H9 (cell line): ENCODE results near the gene CLIC3. TPM values are rescaled to one million over a fixed set of nuclear protein-coding genes. Genes with fewer than 3 reads are reported as not detected.

ENCODE experiments used
- DNase-seq: peaks from one replicate; pipeline ENCODE4 v3.0.0-alpha.2; 2017
- H2AFZ ChIP-seq: one replicate; pipeline ENCODE4 v1.6.1; 2013; ENCODE audit warnings: mild to moderate bottlenecking, low read length, control low read depth, moderate library complexity
- H2AK5ac ChIP-seq: 2 replicates; pipeline ENCODE4 v1.6.1; 2013; ENCODE audit warnings: low read length, control low read depth, mixed read lengths; ENCODE audit not compliant: insufficient read length
- H2BK120ac ChIP-seq: one replicate; pipeline ENCODE4 v1.6.1; 2013; ENCODE audit warnings: low read depth, mild to moderate bottlenecking, low read length, control low read depth, inconsistent platforms; ENCODE audit not compliant: poor library complexity, severe bottlenecking
- H2BK12ac ChIP-seq: 2 replicates; pipeline ENCODE4 v1.6.1; 2013; ENCODE audit warnings: low read length, control low read depth, mixed read lengths, low read depth; ENCODE audit not compliant: insufficient read length
- H2BK15ac ChIP-seq: 2 replicates; pipeline ENCODE4 v1.6.1; 2013; ENCODE audit warnings: low read depth, low read length, control low read depth
- H2BK20ac ChIP-seq: one replicate; pipeline ENCODE4 v1.6.1; 2013; ENCODE audit warnings: low read depth, mild to moderate bottlenecking, low read length, control low read depth, inconsistent platforms; ENCODE audit not compliant: poor library complexity, severe bottlenecking
- H2BK5ac ChIP-seq: 2 replicates; pipeline ENCODE4 v1.6.1; 2013; ENCODE audit warnings: low read length, control low read depth, mixed read lengths; ENCODE audit not compliant: insufficient read length
- H3K14ac ChIP-seq: 2 replicates; pipeline ENCODE4 v1.6.1; 2013; ENCODE audit warnings: low read length, control low read depth; ENCODE audit not compliant: insufficient read depth
- H3K18ac ChIP-seq: 2 replicates; pipeline ENCODE4 v1.6.1; 2013; ENCODE audit warnings: low read depth, mild to moderate bottlenecking, mixed read lengths, low read length, control low read depth; ENCODE audit not compliant: insufficient read length
- H3K23ac ChIP-seq: 2 replicates; pipeline ENCODE4 v1.6.1; 2013; ENCODE audit warnings: low read length, control low read depth, mixed read lengths, low read depth; ENCODE audit not compliant: insufficient read length
- H3K23me2 ChIP-seq: 2 replicates; pipeline ENCODE4 v1.6.1; 2013; ENCODE audit warnings: low read depth, mild to moderate bottlenecking, mixed read lengths, low read length, control low read depth; ENCODE audit not compliant: insufficient read length, poor library complexity, severe bottlenecking
- H3K27ac ChIP-seq: 2 replicates; pipeline ENCODE4 v1.5.1; 2013; ENCODE audit warnings: low read length, control low read depth, mixed read lengths, low read depth; ENCODE audit not compliant: insufficient read length
- H3K27me3 ChIP-seq: 2 replicates; pipeline ENCODE4 v1.6.1; 2013; ENCODE audit warnings: low read length, control low read depth, inconsistent platforms; ENCODE audit not compliant: insufficient read depth
- H3K4ac ChIP-seq: 2 replicates; pipeline ENCODE4 v1.6.1; 2013; ENCODE audit warnings: low read depth, mild to moderate bottlenecking, control low read depth, inconsistent platforms, low read length, moderate library complexity
- H3K4me1 ChIP-seq: 2 replicates; pipeline ENCODE4 v1.6.1; 2013; ENCODE audit warnings: low read length, control low read depth, inconsistent platforms; ENCODE audit not compliant: insufficient read depth
- H3K4me2 ChIP-seq: 2 replicates; pipeline ENCODE4 v1.6.1; 2013; ENCODE audit warnings: low read length, control low read depth, mixed read lengths; ENCODE audit not compliant: insufficient read length, insufficient read depth
- H3K56ac ChIP-seq: 2 replicates; pipeline ENCODE4 v1.6.1; 2013; ENCODE audit warnings: low read depth, mild to moderate bottlenecking, mixed read lengths, low read length, control low read depth; ENCODE audit not compliant: insufficient read length
- H3K79me1 ChIP-seq: 2 replicates; pipeline ENCODE4 v1.6.1; 2013; ENCODE audit warnings: low read depth, mild to moderate bottlenecking, moderate library complexity, low read length, control low read depth, inconsistent platforms; ENCODE audit not compliant: insufficient read depth, poor library complexity, severe bottlenecking
- H3K79me2 ChIP-seq: 2 replicates; pipeline ENCODE4 v1.6.1; 2013; ENCODE audit warnings: low read length, control low read depth, inconsistent platforms; ENCODE audit not compliant: insufficient read depth
- H3K9ac ChIP-seq: 2 replicates; pipeline ENCODE4 v1.6.1; 2013; ENCODE audit warnings: low read length, control low read depth, mixed read lengths; ENCODE audit not compliant: insufficient read length; ENCODE audit errors: extremely low read depth
- H3K9me3 ChIP-seq: one replicate; pipeline ENCODE4 v1.6.1; 2013; ENCODE audit warnings: low read depth, low read length, inconsistent platforms; ENCODE audit not compliant: control insufficient read depth
- H3T11ph ChIP-seq: one replicate; pipeline ENCODE4 v1.6.1; 2013; ENCODE audit warnings: mild to moderate bottlenecking, low read length, control low read depth, inconsistent platforms
- H4K20me1 ChIP-seq: one replicate; pipeline ENCODE4 v1.6.1; 2013; ENCODE audit not compliant: control insufficient read depth, insufficient read length, insufficient read depth
- H4K5ac ChIP-seq: 2 replicates; pipeline ENCODE4 v1.6.1; 2013; ENCODE audit warnings: low read depth, mild to moderate bottlenecking, mixed read lengths, low read length, control low read depth; ENCODE audit not compliant: insufficient read length
- H4K8ac ChIP-seq: replicated peaks from 2 replicates; pipeline ENCODE4 v1.6.1; 2013; ENCODE audit warnings: low read length, control low read depth, mixed read lengths, low read depth; ENCODE audit not compliant: insufficient read length
- H4K91ac ChIP-seq: 2 replicates; pipeline ENCODE4 v1.6.1; 2013; ENCODE audit warnings: low read depth, mild to moderate bottlenecking, moderate library complexity, mixed read lengths, low read length, control low read depth; ENCODE audit not compliant: insufficient read length
- H3K27ac Mint-ChIP-seq, 3 experiments: 2 replicates in 2 of 3; 3 replicates in 1 of 3; pipeline ENCODE4 v1.8.0; 2020 to 2021; ENCODE audit warnings: mixed read lengths in 3 of 3, mild to moderate bottlenecking in 1 of 3, moderate library complexity in 1 of 3
- H3K27me3 Mint-ChIP-seq: 2 replicates; pipeline ENCODE4 v1.8.0; 2021; ENCODE audit warnings: low read depth, mild to moderate bottlenecking, moderate library complexity, mixed read lengths
- H3K36me3 Mint-ChIP-seq, 3 experiments: 2 replicates in 2 of 3; 3 replicates in 1 of 3; pipeline ENCODE4 v1.8.0; 2020 to 2021; ENCODE audit warnings: low read depth in 3 of 3, mixed read lengths in 3 of 3; ENCODE audit not compliant: insufficient read depth in 1 of 3
- H3K4me1 Mint-ChIP-seq, 2 experiments: 2 replicates each; pipeline ENCODE4 v1.8.0; 2020; ENCODE audit warnings: mixed read lengths in 2 of 2
- H3K4me3 Mint-ChIP-seq, 2 experiments: 2 replicates in 1 of 2; 3 replicates in 1 of 2; pipeline ENCODE4 v1.8.0; 2020 to 2021; ENCODE audit warnings: mild to moderate bottlenecking in 2 of 2, mixed read lengths in 2 of 2, moderate library complexity in 1 of 2
- H3K9me3 Mint-ChIP-seq, 2 experiments: 2 replicates in 1 of 2; 3 replicates in 1 of 2; pipeline ENCODE4 v1.8.0; 2020; ENCODE audit warnings: mild to moderate bottlenecking in 2 of 2, mixed read lengths in 2 of 2, moderate library complexity in 1 of 2
- WGBS: extraction: QIAGEN DNeasy Blood & Tissue Kit; methylation state at CpG from one replicate; pipeline ENCODE4 v1.1.7; 2013; ENCODE audit warnings: missing lambda C conversion rate, low lambda C conversion rate, mixed read lengths; ENCODE audit not compliant: insufficient read length; ENCODE audit errors: extremely low coverage; 5-methylcytosine and 5-hydroxymethylcytosine counted together
- total RNA-seq: library from RNA; stranded (reverse); gene quantifications from 2 replicates; pipeline ENCODE4 v1.2.1, GENCODE V29; 2021
- TF ChIP-seq, protein P1 (sequence below): fragments of 200-600 bp; sonication (generic); conservative IDR thresholded peaks from 3 replicates; pipeline ENCODE4 v1.8.0; 2021; ENCODE audit warnings: antibody characterized with exemption, mild to moderate bottlenecking

Gene CLIC3
- total RNA-seq, 1 experiment from 2014 or later, result 0.31 TPM

GRCh38 chr9:137021568-137021978 is 25.2 kb upstream of the CLIC3 start:
- no peak overlapping the region for H3T11ph ChIP-seq
- no peak for DNase-seq
- H4K5ac ChIP-seq, result no peak overlapping the region
- H4K91ac ChIP-seq, result no peak overlapping the region
- no peak overlapping the region for H2BK12ac ChIP-seq
- H2AK5ac ChIP-seq, result no peak overlapping the region
- H3K4me2 ChIP-seq, result no peak overlapping the region
- H2AFZ ChIP-seq, result no peak overlapping the region
- no peaks in the 10 kb centered on the region for H3K79me1 ChIP-seq
- no peak overlapping the region for H3K14ac ChIP-seq
- no peak overlapping the region for H2BK120ac ChIP-seq
- no peak overlapping the region for H2BK15ac ChIP-seq
- H3K4ac ChIP-seq, result no peak overlapping the region
- no CpG with 5 or more reads among the region's 6 CpGs for WGBS
- H2BK5ac ChIP-seq, result no peak overlapping the region
- H3K9ac ChIP-seq, result no peak overlapping the region
- no peaks in the 10 kb centered on the region for H3K27me3 ChIP-seq
- TF ChIP-seq, protein P1, sequence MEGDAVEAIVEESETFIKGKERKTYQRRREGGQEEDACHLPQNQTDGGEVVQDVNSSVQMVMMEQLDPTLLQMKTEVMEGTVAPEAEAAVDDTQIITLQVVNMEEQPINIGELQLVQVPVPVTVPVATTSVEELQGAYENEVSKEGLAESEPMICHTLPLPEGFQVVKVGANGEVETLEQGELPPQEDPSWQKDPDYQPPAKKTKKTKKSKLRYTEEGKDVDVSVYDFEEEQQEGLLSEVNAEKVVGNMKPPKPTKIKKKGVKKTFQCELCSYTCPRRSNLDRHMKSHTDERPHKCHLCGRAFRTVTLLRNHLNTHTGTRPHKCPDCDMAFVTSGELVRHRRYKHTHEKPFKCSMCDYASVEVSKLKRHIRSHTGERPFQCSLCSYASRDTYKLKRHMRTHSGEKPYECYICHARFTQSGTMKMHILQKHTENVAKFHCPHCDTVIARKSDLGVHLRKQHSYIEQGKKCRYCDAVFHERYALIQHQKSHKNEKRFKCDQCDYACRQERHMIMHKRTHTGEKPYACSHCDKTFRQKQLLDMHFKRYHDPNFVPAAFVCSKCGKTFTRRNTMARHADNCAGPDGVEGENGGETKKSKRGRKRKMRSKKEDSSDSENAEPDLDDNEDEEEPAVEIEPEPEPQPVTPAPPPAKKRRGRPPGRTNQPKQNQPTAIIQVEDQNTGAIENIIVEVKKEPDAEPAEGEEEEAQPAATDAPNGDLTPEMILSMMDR, result no peak
- no peaks in the 10 kb centered on the region for H4K20me1 ChIP-seq
- H3K9me3 ChIP-seq, result no peaks in the 10 kb centered on the region
- no peak overlapping the region for H4K8ac ChIP-seq
- no peak overlapping the region for H2BK20ac ChIP-seq
- no peaks in the 10 kb centered on the region for H3K23me2 ChIP-seq
- Mint-ChIP-seq H3K27ac (no peak overlapping the region), H3K4me1 (peaks cover 2 to 9% of the 10 kb centered on the region in 2 experiments; a peak in 3 of 4 replicates), H3K4me3 (no peak overlapping the region; a peak in 1 of 5 replicates), H3K9me3 (no peaks in the 10 kb centered on the region), H3K27me3 (peaks cover 2% of the 10 kb centered on the region), H3K36me3 (peaks cover 2 to 6% (median 4%) of the 10 kb centered on the region in 3 experiments; a peak in 3 of 7 replicates)
- H3K4me1 ChIP-seq, result no peaks in the 10 kb centered on the region
- H3K27ac ChIP-seq, result no peak overlapping the region
- no peak overlapping the region for H3K18ac ChIP-seq
- H3K56ac ChIP-seq, result no peak overlapping the region
- H3K79me2 ChIP-seq, result no peaks in the 10 kb centered on the region
- H3K23ac ChIP-seq, result no peak overlapping the region
